HG02571 (cell line): ENCODE measurements around the gene TMA7.

Experiments
- ATAC-seq: cut with Tn5 transposase; IDR thresholded peaks from one replicate; pipeline ENCODE4 v1.9.1; 2021; ENCODE audit warnings: mild to moderate bottlenecking, moderate library complexity; ENCODE audit not compliant: unreplicated experiment

Gene TMA7

GRCh38 chr3:48493203-48493501, 53.1 kb downstream of the TMA7 start:
- ATAC-seq, result no peak
